ENCODE data around the gene FASTK.

The FASTK gene

GRCh38 chr7:151099486-151100211, 19.0 kb upstream of the FASTK start:
- DNase-seq (ENCODE audit: low read depth in 2 of 2): no peak

DNA sequence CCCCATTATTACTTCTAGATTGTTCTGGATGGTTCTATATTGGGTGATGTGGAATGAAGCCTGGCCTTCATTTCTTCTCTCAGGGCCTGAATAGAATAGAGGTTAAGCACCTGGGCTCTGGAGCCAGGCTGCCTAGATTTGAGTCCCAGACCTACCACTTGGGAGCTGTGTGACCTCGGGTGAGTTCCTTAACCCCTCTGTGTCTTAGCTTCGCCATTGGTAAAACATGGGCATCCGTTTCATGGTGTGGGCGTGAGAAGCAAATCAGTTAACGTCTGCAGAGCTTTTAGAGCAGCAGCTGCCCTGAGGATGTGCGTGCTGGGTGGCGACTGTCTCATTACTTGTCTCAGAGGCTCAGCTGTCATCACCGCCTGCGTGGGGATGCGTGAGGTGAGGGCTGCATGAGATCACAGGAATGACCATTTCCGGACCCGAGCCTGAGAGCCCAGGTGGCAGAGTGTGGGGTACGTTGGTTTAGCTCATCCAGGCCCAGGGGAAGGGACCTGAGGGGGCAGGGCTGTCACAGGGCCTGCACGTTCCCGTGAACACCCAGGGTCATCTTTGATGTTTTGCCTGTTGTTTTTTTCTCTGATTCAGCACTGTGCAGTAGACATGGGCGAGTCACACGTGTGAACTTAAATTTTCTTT, 15.3 kb upstream of the FASTK start:
- DNase-seq (ENCODE audit: low read depth in 2 of 2): no peak

GRCh38 chr7:151095123-151095797, 14.7 kb upstream of the FASTK start:
- no peak for DNase-seq (ENCODE audit: low read depth in 2 of 2)

- no peak for DNase-seq (ENCODE audit: low read depth in 2 of 2)
These were observed 14.1 kb upstream of the FASTK start for GRCh38 chr7:151094675-151095074.

GRCh38 chr7:151093748-151094147, 13.1 kb upstream of the FASTK start:
- DNase-seq (ENCODE audit: low read depth in 2 of 2): no peak

DNA sequence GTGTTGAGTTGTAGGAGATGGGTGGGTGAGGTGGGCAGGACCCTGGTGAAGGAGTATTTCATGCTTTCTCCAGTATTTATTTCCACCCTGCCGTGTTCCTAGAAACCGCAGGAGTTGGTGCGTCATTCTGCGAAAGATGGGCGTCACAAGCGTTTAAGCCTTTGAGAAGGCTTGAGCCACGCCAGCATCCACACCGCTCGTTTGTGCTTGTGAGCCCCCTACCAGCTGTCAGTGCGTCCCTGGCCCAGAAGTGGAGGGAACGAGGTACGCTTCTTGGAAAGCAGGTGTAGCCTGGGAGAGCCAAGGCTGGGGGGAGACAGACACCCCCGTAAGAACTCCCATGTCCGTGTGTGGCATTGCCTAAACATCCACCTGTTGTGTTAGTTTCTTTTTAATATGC, 11.4 kb upstream of the FASTK start:
- no peak for DNase-seq (ENCODE audit: low read depth in 2 of 2)

- no peak for DNase-seq (ENCODE audit: low read depth in 2 of 2)
These were observed 10.8 kb upstream of the FASTK start for GRCh38 chr7:151091431-151091830.

DNA sequence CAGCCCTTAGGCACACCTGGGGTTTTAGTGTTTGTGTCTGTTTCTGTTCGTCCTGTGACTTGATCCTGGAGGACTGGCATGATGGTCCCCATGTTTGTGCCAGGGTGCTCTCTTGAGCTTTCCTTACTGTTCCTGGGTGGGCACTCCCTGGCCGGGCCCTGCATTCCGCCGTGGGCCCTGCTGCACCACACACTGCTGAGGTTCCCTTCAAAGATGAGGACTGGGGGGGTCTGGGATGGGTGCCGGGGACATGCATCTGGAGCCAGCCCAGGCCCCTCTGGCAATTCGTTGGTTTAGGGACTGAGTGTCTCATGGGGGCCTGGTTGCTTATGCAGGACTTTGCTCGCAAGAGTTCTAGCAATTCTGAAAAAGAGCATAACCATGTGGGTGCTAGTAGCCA, 10.4 kb upstream of the FASTK start:
- DNase-seq (ENCODE audit: low read depth in 2 of 2): no peak

- DNase-seq (ENCODE audit: low read depth in 2 of 2): no peak
These were observed 9.5 kb upstream of the FASTK start for GRCh38 chr7:151089893-151090730.

DNA sequence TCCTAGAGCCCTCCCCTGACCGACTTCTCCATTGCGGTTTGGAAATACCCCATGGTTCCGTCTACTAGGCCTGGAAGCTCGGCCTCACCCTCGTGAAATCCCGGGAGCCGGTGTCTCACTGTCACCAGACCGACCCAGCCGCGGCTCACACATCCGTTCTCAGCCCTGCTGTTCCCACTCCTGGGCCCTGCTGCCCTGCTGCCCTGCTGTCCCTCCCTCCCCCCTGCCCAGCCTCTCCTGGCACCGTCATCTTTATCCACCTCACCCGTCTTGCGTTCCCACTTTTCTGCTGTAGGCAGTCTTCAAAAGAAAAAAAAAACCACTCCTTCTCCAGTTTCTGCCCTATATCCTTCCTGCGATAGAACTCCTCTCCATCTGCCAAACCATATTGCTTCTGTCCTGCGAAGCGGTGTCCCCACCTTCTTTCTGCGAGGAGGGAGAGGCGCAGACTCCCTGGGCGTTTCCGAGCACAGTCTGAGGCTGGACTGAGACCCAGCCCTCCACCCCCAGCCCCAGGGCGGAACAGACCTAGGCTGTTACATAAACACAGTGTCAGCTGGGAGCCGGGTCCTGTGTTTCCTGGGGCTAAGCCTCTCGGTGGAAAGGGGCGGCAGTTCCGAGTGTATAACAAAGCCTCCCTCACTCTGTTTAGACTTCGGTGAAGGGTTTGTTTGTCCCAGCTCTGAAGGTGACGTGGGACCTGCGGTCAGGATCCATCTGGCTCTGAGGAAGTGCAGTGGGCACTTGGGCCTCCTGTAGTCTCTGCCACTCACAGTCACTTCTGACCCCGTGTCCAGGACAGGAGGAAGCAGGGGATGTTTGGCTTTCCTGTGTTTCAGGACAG, 8.5 kb upstream of the FASTK start:
- DNase-seq (ENCODE audit: low read depth in 2 of 2): no peak

GRCh38 chr7:151088019-151088855, 7.6 kb upstream of the FASTK start:
- DNase-seq (ENCODE audit: low read depth in 2 of 2): no peak

GRCh38 chr7:151087245-151088018, 6.8 kb upstream of the FASTK start:
- no peak for DNase-seq (ENCODE audit: low read depth in 2 of 2)

DNA sequence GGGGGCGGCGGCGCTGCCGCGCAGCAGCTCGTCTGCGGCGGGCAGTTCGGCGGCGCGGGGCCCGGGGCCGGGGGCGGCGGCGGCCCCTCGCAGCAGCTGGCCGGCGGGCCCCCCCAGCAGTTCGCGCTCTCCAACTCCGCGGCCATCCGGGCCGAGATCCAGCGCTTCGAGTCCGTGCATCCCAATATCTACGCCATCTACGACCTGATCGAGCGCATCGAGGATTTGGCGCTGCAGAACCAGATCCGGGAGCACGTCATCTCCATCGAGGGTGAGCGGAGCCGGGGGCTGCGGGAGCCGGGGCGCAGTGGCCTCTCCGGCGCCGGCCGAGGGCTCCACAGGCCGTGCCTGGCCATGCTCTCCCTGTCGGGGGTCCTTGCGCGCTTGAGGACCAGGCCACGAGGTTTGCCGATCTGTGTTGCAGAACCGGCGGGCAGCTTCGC, 6.2 kb upstream of the FASTK start:
- DNase-seq (ENCODE audit: low read depth in 2 of 2): no peak

- DNase-seq (ENCODE audit: low read depth in 2 of 2): peak in 1 of 2 donors; percentile 27
These were observed 5.3 kb upstream of the FASTK start, which contains the start of gene AGAP3 for GRCh38 chr7:151085691-151086620. TSS of gene AGAP3 (plus strand) at chr7:151086475. CDS start at chr7:151086742, 267 bp downstream.

GRCh38 chr7:151085329-151085690, 4.7 kb upstream of the FASTK start:
- DNase-seq (ENCODE audit: low read depth in 2 of 2): no peak

DNA sequence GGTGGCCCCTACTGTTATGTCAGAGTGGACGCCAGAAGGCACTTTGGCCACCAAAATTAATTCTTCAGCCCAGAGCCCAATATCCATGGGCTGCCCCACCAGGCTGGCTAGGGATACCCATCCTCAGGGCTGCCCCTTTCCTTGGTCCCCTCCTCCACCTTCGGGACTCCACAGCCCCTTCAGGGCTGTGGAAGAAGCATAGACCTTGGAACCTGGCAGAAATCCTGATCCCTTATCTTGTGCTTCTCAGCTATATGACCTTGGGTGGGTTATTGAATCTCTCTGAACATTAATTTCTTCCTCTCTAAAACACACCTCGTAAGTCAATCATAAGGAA, 3.2 kb upstream of the FASTK start:
- no peak for DNase-seq (ENCODE audit: low read depth in 2 of 2)

- DNase-seq (ENCODE audit: low read depth in 2 of 2): peak; percentile 72 to 76
These were observed 2.6 kb upstream of the FASTK start, which contains the start of gene TMUB1 for GRCh38 chr7:151083071-151083823. TSS of gene TMUB1 (minus strand) at chr7:151083493. CDS start at chr7:151082563, 930 bp downstream.
